Left ventricle myocardium superior (tissue), 1 donor: Measurements from ENCODE around the gene LIME1. TPM values are rescaled to one million over a fixed set of nuclear protein-coding genes. Genes with fewer than 3 reads are reported as not detected.
"Not testable (repeated sequence)": the region's sequence is repeated elsewhere in the genome, so short reads cannot be mapped to it uniquely, and the experiment has no call there.

Source experiments
- ATAC-seq: fragments of 200-7000 bp; cut with Tn5 transposase; one replicate; pipeline ENCODE4 v1.9.1; 2020; ENCODE audit warnings: mild to moderate bottlenecking, moderate library complexity
- DNase-seq: peaks from one replicate; pipeline ENCODE4 v3.0.0-alpha.2; 2020
- intact Hi-C: fragments of 100-400 bp; cut with micrococcal nuclease; formaldehyde crosslinking; loops from one replicate; pipeline ENCODE4 v1.11.0; 2022
- total RNA-seq: library from RNA; stranded (reverse); fragmentation: NEBNext Ultra II Directional; extraction: Animal tissue kit (Norgen Biotek cat#: 25700); gene quantifications from one replicate; pipeline ENCODE4 v1.2.1, GENCODE V29; 2021
- donor health status: DM: no; HTN: yes; CAD: no; lungs with severe emphysema.

Gene LIME1
- total RNA-seq, 1 donor from 2014 or later: 2.7 TPM

GRCh38 chr20:63765902-63766301 lies 29.4 kb downstream of the LIME1 start:
- ATAC-seq (no peak), DNase-seq (no peak)
- intact Hi-C loops: no loop called here

GRCh38 chr20:63766695-63767426 lies 30.4 kb downstream of the LIME1 start:
- ATAC-seq (peak; percentile 8), DNase-seq (no peak)
- intact Hi-C loops: no loop called here

DNA sequence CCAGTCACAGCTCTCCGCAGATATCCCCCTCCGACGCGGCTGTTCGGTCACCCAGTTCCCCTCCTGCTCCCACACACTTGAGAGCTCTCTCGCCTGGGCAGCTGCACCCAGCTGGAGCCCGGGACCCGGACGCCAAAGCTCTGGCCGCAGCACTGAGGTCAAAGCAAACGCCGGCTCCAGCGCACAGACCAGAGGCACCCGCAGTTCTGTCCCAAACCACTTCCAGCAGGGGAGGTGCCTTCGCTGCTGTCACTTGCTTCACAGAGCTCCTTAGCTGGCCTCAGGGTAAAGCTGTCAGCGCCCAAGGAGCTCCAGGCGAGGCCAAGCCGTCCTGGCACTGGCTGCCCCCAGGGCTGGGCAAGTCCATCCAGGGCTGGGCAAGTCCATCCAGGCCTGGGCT lies 31.0 kb downstream of the LIME1 start:
- ATAC-seq (peak; percentile 73), DNase-seq (peak; percentile 70)
- intact Hi-C loops: no loop called here

- intact Hi-C loops: no loop called here
Measured at GRCh38 chr20:63767886-63768285, 31.4 kb downstream of the LIME1 start.

DNA sequence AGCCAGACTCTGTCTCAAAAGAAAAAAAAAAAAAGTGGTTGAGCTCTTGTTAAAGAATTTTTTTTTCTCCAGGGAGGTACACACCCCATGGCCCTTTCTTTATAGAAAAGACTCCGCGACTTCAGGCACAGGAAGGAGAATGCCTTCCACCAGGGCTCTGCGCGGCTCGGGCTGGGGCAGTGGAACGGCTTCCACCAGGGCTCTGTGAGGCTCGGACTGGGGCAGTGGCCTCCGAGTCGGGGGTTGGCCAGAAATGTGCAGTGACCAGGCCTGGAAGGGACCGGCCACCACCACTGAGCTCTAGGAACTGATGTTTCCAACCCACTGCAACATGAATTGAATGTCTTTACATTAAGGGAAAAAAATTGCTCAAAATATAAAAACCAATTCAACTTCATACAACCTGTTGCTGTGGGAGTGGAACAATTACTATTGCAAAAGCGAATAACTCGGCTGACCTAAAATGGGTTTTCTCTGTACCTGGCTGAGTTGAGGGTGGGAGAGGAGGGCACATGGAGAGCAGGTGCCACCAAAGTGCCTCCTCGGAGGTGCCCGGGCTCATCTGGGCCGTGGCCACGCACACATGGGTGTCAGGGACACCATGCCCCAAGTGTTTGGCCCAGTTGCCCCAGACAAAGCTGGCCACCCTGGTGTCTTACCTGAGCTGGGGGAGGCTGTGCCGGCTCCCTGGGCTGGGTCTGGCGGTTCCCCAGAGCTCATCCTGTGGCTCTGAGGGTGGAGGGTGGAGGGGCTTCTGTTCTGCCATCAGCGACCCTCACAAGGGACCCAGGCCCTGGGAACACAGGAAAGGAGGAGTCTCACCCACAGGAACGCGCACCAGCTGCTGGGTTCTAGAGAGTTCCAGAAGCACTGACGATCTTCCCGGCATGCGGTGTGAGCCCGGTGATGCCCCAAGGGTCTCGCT lies 32.4 kb downstream of the LIME1 start:
- ATAC-seq (no peak), DNase-seq (no peak)
- intact Hi-C loops: no loop called here

More at GRCh38 chr20:63767886-63768285, 31.4 kb downstream of the LIME1 start:
- DNase-seq (no peak), ATAC-seq (no peak)

- ATAC-seq (no peak), DNase-seq (no peak)
- intact Hi-C loops: no loop called here
Measured at GRCh38 chr20:63769891-63770474, 33.5 kb downstream of the LIME1 start.

DNA sequence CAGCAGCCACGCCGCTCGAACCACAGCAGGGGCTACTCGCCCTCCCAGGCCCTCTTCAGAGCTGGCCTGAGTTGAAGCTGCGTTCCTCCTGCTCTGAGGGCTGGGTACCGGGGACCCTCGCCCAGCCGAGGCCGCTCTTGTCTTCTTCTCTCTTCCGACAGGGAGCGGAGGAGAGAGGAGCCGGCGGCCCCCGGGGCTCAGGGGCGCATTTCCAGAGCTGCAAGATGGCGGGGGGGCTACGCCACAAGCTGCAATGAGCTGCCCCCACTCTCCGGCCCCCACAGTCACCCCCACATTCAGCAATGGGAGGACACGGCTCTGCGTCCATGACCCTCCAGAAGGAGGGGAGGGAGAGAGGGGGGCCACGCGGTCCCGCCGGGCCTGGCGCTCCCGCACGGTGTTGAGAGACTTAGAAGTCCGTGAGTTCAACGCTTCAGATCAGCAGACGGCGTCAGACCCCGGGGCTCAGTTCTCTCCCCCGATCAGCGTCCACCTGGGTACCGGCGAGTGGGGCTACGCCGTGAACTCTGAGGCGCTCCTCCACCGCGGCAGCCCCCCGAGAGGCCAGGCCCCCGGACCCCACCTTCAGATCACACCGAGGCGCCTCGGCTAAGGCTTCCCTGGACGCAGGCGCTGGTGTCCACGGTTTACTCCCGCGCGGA lies 34.7 kb downstream of the LIME1 start:
- DNase-seq: no peak
- intact Hi-C loops: no loop called here
- no peak for ATAC-seq

DNA sequence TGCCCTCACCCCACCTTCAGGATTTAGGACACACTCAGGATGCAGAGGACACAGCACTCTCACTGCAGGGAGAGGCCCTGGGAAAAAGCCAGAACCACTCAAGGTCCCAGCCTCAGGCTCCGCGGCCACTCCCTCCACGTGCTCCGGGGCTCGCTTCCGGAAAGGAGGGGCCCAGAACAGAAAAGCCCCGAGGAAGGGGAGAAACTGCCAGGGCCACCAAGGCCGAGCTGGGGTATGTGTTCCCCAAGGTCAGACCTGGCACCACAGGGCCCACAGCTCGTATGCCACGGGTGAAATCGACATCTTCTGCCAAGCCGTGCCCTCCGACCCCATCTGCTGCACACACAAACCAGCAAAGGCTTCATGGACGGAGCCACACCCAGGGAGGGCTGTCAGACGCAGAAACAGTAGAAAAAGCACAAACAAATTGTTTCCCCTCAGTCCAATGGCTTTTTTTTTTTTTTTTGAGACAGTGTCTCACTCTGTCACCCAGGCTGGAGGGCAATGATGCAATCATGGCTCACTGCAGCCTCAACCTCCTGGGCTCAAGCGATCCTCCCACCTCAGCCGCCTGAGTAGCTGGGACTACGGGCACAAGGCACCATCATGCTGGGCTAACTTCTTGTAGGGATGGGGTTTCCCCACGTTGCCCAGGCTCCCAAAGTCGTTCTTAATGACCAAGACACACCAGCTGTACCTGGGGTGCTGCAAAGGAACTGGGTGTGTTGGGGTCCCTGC lies 36.5 kb downstream of the LIME1 start:
- intact Hi-C loops: no loop called here
- ATAC-seq: peak; percentile 75
- peak; percentile 59 for DNase-seq

DNA sequence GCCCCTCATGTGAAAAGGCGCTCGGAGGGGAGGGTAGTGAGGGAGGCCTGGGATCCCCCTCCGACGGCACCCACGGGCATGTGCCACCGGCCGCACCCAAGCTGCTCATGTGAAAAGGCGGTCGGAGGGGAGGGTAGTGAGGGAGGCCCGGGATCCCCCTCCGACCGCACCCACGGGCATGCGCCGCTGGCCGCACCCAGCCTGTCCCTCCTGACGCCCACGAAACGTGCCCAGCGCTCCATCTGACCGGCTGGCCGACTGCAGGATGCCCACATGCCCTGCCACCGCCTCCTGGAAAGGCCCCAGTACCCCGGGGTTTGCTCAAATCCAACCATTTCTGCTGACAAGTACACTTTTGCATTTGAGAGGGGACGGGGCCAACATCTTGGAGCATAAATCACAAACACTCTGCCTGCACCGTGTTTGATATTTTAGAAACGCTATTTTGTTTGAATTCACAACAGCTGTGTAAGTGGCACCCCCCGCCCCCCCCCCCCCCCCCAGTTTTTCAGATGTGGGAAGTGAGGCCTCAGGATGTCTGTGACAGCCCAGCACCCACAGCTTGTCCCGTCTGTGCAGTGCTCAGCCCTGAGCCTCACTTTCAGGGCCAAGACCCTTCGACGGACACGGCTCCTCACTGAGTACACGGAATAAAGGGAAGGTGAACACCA lies 37.2 kb downstream of the LIME1 start:
- intact Hi-C loops: no loop called here
- no peak for DNase-seq
- no peak for ATAC-seq

GRCh38 chr20:63774306-63774705 lies 37.8 kb downstream of the LIME1 start:
- DNase-seq (no peak), ATAC-seq (no peak)
- intact Hi-C loops: no loop called here

GRCh38 chr20:63775096-63775978 lies 38.9 kb downstream of the LIME1 start:
- intact Hi-C loops: no loop called here
- ATAC-seq (peak; percentile 59), DNase-seq (peak; percentile 75)

DNA sequence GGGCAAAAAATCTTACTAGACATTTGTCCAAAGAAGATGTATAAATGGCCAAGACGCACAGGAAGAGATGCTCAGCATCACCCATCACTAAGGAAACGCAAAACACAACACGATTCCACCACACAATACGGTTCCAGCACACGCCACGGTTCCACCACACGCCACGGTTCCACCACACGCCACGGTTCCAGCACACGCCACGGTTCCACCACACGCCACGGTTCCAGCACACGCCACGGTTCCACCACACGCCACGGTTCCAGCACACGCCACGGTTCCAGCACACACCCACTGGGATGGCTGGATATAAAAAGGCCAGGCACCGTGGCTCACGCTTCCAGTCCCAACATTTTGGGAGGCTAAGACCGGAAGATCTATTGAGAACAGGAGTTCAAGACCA lies 40.4 kb downstream of the LIME1 start:
- ATAC-seq, intact Hi-C loops, DNase-seq: not testable (repeated sequence)

DNA sequence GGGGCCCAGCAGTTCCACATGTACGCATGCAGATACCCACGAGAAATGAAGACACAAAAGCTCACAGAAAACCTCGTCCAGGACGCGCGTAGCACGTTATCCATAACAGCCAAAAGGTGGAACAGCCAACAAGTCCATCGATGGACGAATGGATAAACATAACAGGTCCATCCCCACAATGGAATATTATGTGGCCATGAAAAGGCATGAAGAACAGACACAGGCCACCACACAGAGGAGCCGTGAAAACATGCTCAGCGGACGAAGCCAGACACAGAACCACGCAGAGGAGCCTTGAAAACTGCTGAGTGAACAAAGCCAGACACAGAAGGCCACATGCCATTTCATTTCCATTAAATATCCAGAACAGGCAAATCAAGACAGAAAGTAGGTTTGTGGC lies 41.1 kb downstream of the LIME1 start:
- intact Hi-C loops: no loop called here
- ATAC-seq (no peak), DNase-seq (no peak)

- DNase-seq (no peak), ATAC-seq (no peak)
- intact Hi-C loops: no loop called here
Measured at GRCh38 chr20:63778034-63778752, 41.7 kb downstream of the LIME1 start.

GRCh38 chr20:63778857-63779256 lies 42.4 kb downstream of the LIME1 start:
- DNase-seq: no peak
- intact Hi-C loops: no loop called here
- ATAC-seq: no peak

- ATAC-seq (no peak), DNase-seq (no peak)
- intact Hi-C loops: loop anchor here (10.0 kb wide), 1 partner anchor 84 kb away; the partner anchor contains the start of genes ABHD16B and TPD52L2
Measured at GRCh38 chr20:63781181-63781580, 44.7 kb downstream of the LIME1 start.
